Nephron (organoid): ENCODE measurements around the gene SLC52A3.

ENCODE experiments used
- H3K27ac Mint-ChIP-seq, 3 experiments: 2 replicates each; pipeline ENCODE4 v1.8.0; 2020; ENCODE audit warnings: mixed read lengths in 3 of 3, mild to moderate bottlenecking in 2 of 3, moderate library complexity in 1 of 3
- H3K27me3 Mint-ChIP-seq: 2 replicates; pipeline ENCODE4 v1.8.0; 2021; ENCODE audit warnings: low read depth, mild to moderate bottlenecking, moderate library complexity, mixed read lengths
- H3K36me3 Mint-ChIP-seq: 2 replicates; pipeline ENCODE4 v1.8.0; 2020; ENCODE audit warnings: low read depth, mixed read lengths
- H3K4me1 Mint-ChIP-seq: 2 replicates; pipeline ENCODE4 v1.8.0; 2020; ENCODE audit warnings: mixed read lengths
- H3K4me3 Mint-ChIP-seq, 3 experiments: 2 replicates each; pipeline ENCODE4 v1.8.0; 2020; ENCODE audit warnings: mild to moderate bottlenecking in 3 of 3, mixed read lengths in 3 of 3, moderate library complexity in 2 of 3
- H3K9me3 Mint-ChIP-seq: 2 replicates; pipeline ENCODE4 v1.8.0; 2020; ENCODE audit warnings: mixed read lengths
- TF ChIP-seq, protein P1 (sequence below), 3 experiments: fragments of 200-600 bp; sonication (generic); IDR thresholded peaks; one replicate each; pipeline ENCODE4 v1.5.0; 2021; ENCODE audit warnings: antibody characterized with exemption in 3 of 3; ENCODE audit not compliant: unreplicated experiment in 3 of 3

SLC52A3 gene

DNA sequence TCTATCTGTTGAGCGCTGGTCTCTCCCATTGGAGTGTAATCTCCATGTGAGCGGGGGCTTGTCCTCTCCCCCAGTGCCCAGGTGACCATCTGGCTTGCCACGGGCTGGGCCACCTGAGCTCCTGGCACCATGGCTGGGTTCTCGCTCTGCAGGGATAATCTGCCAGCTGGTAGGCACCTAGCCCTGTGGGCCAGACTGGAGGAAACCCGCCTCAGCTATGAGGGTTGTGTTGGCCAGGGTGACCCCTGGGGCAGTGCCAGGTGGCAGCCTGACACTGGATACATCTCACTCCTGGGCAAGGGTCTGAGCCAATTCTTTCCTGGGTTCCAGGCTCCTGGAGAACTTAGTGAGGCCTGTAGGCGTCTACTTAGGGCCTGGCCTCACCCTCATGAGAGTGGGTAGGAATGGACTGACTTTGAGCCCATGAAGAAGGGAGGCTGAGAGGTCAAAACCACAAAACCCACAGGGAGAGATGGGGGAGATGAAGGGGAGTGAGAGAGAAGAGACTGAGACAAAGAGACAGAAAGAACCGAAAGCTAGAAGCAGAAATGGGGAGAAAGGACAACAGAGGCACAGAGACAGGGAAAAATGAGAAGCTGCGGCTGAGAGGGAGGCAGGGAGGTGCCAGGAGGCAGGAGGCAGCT is 5.8 kb upstream of the SLC52A3 start:
- Mint-ChIP-seq H3K36me3 (no peaks in the 10 kb centered on the region), H3K4me3 (no peak overlapping the region), H3K4me1 (no peaks in the 10 kb centered on the region), H3K27me3 (peaks cover 16% of the 10 kb centered on the region), H3K9me3 (no peaks in the 10 kb centered on the region), H3K27ac (no peak overlapping the region)
- TF ChIP-seq, protein P1, sequence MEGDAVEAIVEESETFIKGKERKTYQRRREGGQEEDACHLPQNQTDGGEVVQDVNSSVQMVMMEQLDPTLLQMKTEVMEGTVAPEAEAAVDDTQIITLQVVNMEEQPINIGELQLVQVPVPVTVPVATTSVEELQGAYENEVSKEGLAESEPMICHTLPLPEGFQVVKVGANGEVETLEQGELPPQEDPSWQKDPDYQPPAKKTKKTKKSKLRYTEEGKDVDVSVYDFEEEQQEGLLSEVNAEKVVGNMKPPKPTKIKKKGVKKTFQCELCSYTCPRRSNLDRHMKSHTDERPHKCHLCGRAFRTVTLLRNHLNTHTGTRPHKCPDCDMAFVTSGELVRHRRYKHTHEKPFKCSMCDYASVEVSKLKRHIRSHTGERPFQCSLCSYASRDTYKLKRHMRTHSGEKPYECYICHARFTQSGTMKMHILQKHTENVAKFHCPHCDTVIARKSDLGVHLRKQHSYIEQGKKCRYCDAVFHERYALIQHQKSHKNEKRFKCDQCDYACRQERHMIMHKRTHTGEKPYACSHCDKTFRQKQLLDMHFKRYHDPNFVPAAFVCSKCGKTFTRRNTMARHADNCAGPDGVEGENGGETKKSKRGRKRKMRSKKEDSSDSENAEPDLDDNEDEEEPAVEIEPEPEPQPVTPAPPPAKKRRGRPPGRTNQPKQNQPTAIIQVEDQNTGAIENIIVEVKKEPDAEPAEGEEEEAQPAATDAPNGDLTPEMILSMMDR (IDR thresholded peaks at IDR 0.05; ENCODE audit: unreplicated experiment in 3 of 3): no peak

DNA sequence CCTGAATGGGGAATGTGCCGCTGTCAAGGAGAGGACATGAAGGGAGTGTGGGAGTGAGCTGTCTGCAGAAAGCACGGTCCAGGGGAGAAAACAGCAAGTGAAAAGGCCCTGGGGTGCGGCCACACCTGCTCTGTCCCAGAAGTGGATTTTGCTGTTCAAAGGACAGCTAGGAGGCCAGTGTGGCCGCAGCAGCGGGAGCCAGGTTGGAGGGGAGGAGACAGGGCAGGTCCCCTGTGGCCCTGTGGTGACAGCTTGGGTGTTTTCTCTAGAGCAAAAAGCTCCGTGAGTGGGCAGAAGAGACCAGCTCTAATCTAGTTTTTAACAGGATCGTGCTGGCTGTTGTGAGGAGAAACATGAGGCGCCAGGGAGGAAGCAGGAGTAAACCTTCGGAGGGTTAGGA is 4.5 kb upstream of the SLC52A3 start:
- Mint-ChIP-seq H3K36me3 (no peaks in the 10 kb centered on the region), H3K4me1 (no peaks in the 10 kb centered on the region), H3K4me3 (no peak overlapping the region), H3K9me3 (no peaks in the 10 kb centered on the region), H3K27ac (peak overlapping the region in 1 of 3 experiments; percentile 31), H3K27me3 (peaks cover 22% of the 10 kb centered on the region)
- TF ChIP-seq, protein P1 (IDR thresholded peaks at IDR 0.05; ENCODE audit: unreplicated experiment in 3 of 3): no peak

DNA sequence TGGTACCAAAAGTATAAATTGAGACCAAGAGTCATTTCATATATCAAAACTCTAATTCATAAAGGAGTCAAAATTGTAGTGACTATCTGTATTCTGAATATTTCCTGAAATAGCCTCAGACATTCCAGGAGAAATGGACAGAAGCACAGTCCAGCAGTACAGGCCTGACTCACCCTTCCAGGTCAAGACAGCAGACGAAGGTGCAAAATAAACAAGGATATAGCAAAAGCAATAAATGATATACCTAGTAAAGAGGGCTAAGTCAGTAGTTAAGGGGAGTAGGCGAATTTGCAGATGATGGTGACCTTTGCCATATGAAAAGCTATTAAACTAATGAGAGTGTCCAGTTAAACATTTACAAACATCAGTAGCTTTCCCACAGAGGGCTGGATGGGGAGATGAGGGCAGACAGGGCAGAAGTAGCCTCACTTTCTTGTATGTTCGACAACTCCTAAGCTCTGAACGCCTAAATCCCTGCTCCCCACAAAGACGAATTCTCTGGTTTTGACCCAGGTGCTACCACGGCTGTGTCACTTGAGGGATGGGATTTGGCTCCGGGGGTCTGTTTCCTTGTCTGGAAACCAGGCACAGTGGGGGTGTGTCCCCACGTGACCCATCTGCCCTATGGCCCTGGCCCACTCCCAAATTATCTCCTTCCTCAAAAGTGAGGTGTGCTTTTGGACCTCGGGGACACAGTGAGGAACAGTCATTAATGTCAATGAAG is 3.6 kb upstream of the SLC52A3 start:
- TF ChIP-seq, protein P1 (IDR thresholded peaks at IDR 0.05; ENCODE audit: unreplicated experiment in 3 of 3): no peak
- Mint-ChIP-seq H3K27me3 (peaks cover 22% of the 10 kb centered on the region), H3K27ac (no peak overlapping the region), H3K4me1 (no peaks in the 10 kb centered on the region), H3K36me3 (no peaks in the 10 kb centered on the region), H3K4me3 (no peak overlapping the region), H3K9me3 (no peaks in the 10 kb centered on the region)

DNA sequence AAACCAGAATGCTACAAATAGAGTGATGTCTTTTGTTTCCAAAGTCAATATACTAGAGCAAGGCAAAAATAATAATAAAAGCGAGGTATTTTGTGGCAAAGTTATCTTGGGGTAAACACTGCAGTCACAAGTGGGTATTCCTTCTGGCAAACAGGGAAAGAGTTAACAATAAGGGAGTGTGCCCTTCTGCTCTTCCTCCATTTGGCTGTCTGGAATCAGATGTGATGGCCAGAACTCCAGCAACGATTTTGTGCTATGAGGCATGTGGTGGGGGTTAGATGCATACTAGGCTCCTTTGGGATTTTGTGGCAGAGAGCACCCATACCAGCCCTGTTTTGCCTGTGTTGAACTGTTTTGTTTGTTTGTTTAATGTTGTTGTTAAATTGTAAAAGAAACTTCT is 2.4 kb upstream of the SLC52A3 start:
- peaks cover 18% of the 10 kb centered on the region for H3K27me3 Mint-ChIP-seq
- H3K4me3 Mint-ChIP-seq: no peak overlapping the region
- no peaks in the 10 kb centered on the region for H3K4me1 Mint-ChIP-seq

DNA sequence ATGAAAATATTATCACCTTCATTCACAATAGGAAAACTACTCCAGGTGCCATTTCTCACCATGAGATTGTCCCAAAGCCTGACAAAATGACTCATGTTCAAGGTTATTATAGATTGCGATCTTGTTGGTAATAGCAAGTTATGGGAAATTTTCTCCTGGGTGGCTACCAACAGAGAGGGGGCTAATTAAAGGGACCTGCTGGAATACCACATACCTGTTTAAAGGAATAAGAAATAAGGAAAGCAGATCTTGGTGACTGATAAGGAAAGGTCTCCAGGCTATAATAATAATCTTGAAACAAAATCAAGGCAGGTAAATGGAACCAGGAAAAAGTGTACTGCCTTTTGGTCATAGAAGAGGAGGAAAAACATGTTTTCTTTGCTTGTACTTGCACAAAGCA is 1.4 kb downstream of the SLC52A3 start:
- peaks cover 23% of the 10 kb centered on the region for H3K27me3 Mint-ChIP-seq
- no peak overlapping the region for H3K4me3 Mint-ChIP-seq
- TF ChIP-seq, protein P1 (IDR thresholded peaks at IDR 0.05; ENCODE audit: unreplicated experiment in 3 of 3): no peak
- H3K4me1 Mint-ChIP-seq: no peaks in the 10 kb centered on the region
- no peaks in the 10 kb centered on the region for H3K36me3 Mint-ChIP-seq
- H3K27ac Mint-ChIP-seq: no peak overlapping the region
- H3K9me3 Mint-ChIP-seq: no peaks in the 10 kb centered on the region

More for the DNA sequence above, 2.4 kb upstream of the SLC52A3 start:
- H3K36me3 Mint-ChIP-seq: no peaks in the 10 kb centered on the region
- TF ChIP-seq, protein P1 (IDR thresholded peaks at IDR 0.05; ENCODE audit: unreplicated experiment in 3 of 3): no peak
- H3K27ac Mint-ChIP-seq: no peak overlapping the region
- H3K9me3 Mint-ChIP-seq: no peaks in the 10 kb centered on the region

DNA sequence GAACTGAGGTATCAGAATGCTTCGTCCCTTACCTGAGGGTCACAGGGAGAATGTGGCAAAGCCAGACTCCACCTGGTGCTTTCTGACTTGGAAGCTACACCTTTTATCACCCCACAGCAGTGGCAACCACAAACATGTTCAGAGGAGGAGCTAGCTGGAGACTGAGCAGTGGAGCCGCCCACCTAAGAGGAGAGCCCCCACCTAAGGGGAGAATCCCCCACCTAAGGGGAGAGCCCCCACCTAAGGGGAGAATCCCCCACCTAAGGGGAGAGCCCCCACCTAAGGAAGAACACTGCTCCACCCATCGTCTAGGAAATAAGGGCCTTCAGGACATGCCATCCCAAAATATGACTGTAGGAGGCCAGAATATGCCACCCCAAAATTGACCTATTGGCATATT is 4.0 kb downstream of the SLC52A3 start:
- Mint-ChIP-seq H3K9me3 (no peaks in the 10 kb centered on the region), H3K36me3 (no peaks in the 10 kb centered on the region), H3K4me3 (no peak overlapping the region), H3K4me1 (no peaks in the 10 kb centered on the region), H3K27me3 (peaks cover 33% of the 10 kb centered on the region), H3K27ac (no peak overlapping the region)
- TF ChIP-seq, protein P1 (IDR thresholded peaks at IDR 0.05; ENCODE audit: unreplicated experiment in 3 of 3): no peak
